ENCODE measurements around the gene TMEM150C.

Gene TMEM150C

GRCh38 chr4:82437285-82438005 is 124.3 kb downstream of the TMEM150C start:
- H3K79me2 ChIP-seq (ENCODE audit: insufficient read depth, low read length) = peaks cover 98% of the 10 kb centered on the region
- no peaks in the 10 kb centered on the region for H3K27me3 ChIP-seq (ENCODE audit: insufficient read depth, low read length, poor library complexity, severe bottlenecking)
- no peaks in the 10 kb centered on the region for H3F3A ChIP-seq (ENCODE audit: low read depth)
- H3K36me3 ChIP-seq (ENCODE audit: insufficient read depth, low read length) = no peaks in the 10 kb centered on the region
- H3K4me3 ChIP-seq (ENCODE audit: low read length, poor library complexity, severe bottlenecking) = no peak overlapping the region
- H3K9me3 ChIP-seq (ENCODE audit: insufficient read depth, low read depth, low read length) = no peaks in the 10 kb centered on the region
- H3K4me2 ChIP-seq (ENCODE audit: low read depth, low read length, poor library complexity, severe bottlenecking) = peak overlapping the region; percentile 44
- no peak for TF ChIP-seq EZH2phosphoT487 (IDR thresholded peaks at IDR 0.05; ENCODE audit: borderline replicate concordance)
- H3K9me2 ChIP-seq (replicated peaks; ENCODE audit: low read depth, low read length) = no peaks in the 10 kb centered on the region
- no peak overlapping the region for H3K9ac ChIP-seq (ENCODE audit: low read depth, low read length, poor library complexity, severe bottlenecking)
- no peak overlapping the region for H2AFZ ChIP-seq (ENCODE audit: low read length)
- peaks cover 48% of the 10 kb centered on the region for H3K4me1 ChIP-seq (ENCODE audit: insufficient read depth, low read length, poor library complexity, severe bottlenecking)
- H4K20me1 ChIP-seq (ENCODE audit: insufficient read depth, low read length, poor library complexity, severe bottlenecking) = peaks cover 53% of the 10 kb centered on the region

GRCh38 chr4:82436780-82437179 is 125.0 kb downstream of the TMEM150C start:
- Histone ChIP-seq H3K27me3 (ENCODE audit: insufficient read depth, low read length, poor library complexity, severe bottlenecking) (no peaks in the 10 kb centered on the region), H4K20me1 (ENCODE audit: insufficient read depth, low read length, poor library complexity, severe bottlenecking) (peaks cover 59% of the 10 kb centered on the region), H3K4me2 (ENCODE audit: low read depth, low read length, poor library complexity, severe bottlenecking) (peak overlapping the region; percentile 44)

GRCh38 chr4:82436130-82436529 is 125.7 kb downstream of the TMEM150C start:
- peaks cover 61% of the 10 kb centered on the region for H3K4me1 ChIP-seq (ENCODE audit: insufficient read depth, low read length, poor library complexity, severe bottlenecking)
- no peak for TF ChIP-seq CTCF (conservative IDR thresholded peaks at IDR 0.05; ENCODE audit: low read length)
- TF ChIP-seq EZH2phosphoT487 (IDR thresholded peaks at IDR 0.05; ENCODE audit: borderline replicate concordance) = no peak

More at GRCh38 chr4:82436780-82437179, 125.0 kb downstream of the TMEM150C start:
- Histone ChIP-seq H3K36me3 (ENCODE audit: insufficient read depth, low read length) (no peaks in the 10 kb centered on the region), H3K9me3 (ENCODE audit: insufficient read depth, low read depth, low read length) (no peaks in the 10 kb centered on the region), H3K4me1 (ENCODE audit: insufficient read depth, low read length, poor library complexity, severe bottlenecking) (peaks cover 55% of the 10 kb centered on the region), H3K9ac (ENCODE audit: low read depth, low read length, poor library complexity, severe bottlenecking) (no peak overlapping the region), H3K9me2 (replicated peaks; ENCODE audit: low read depth, low read length) (no peaks in the 10 kb centered on the region), H2AFZ (ENCODE audit: low read length) (no peak overlapping the region), H3F3A (ENCODE audit: low read depth) (no peaks in the 10 kb centered on the region), H3K79me2 (ENCODE audit: insufficient read depth, low read length) (peaks cover 98% of the 10 kb centered on the region), H3K4me3 (ENCODE audit: low read length, poor library complexity, severe bottlenecking) (no peak overlapping the region)
- TF ChIP-seq EZH2phosphoT487 (IDR thresholded peaks at IDR 0.05; ENCODE audit: borderline replicate concordance) = no peak
- TF ChIP-seq CTCF (conservative IDR thresholded peaks at IDR 0.05; ENCODE audit: low read length) = no peak

More at GRCh38 chr4:82436130-82436529, 125.7 kb downstream of the TMEM150C start:
- no peak overlapping the region for H2AFZ ChIP-seq (ENCODE audit: low read length)
- no peak overlapping the region for H3K4me3 ChIP-seq (ENCODE audit: low read length, poor library complexity, severe bottlenecking)
- H3K9me2 ChIP-seq (replicated peaks; ENCODE audit: low read depth, low read length) = no peaks in the 10 kb centered on the region
- H3K27me3 ChIP-seq (ENCODE audit: insufficient read depth, low read length, poor library complexity, severe bottlenecking) = no peaks in the 10 kb centered on the region
- no peaks in the 10 kb centered on the region for H3K9me3 ChIP-seq (ENCODE audit: insufficient read depth, low read depth, low read length)
- H3F3A ChIP-seq (ENCODE audit: low read depth) = no peaks in the 10 kb centered on the region
- H3K4me2 ChIP-seq (ENCODE audit: low read depth, low read length, poor library complexity, severe bottlenecking) = peak overlapping the region; percentile 40
- no peak overlapping the region for H3K9ac ChIP-seq (ENCODE audit: low read depth, low read length, poor library complexity, severe bottlenecking)
- H4K20me1 ChIP-seq (ENCODE audit: insufficient read depth, low read length, poor library complexity, severe bottlenecking) = peaks cover 66% of the 10 kb centered on the region
- no peaks in the 10 kb centered on the region for H3K36me3 ChIP-seq (ENCODE audit: insufficient read depth, low read length)
- peaks cover 98% of the 10 kb centered on the region for H3K79me2 ChIP-seq (ENCODE audit: insufficient read depth, low read length)

Measured in Loucy (cell line).